GM19193 (cell line): ENCODE measurements around the gene TENT5C.

Experiments used
- POLR2A ChIP-seq: IDR thresholded peaks from 4 replicates; pipeline ENCODE4 v1.6.1; 2011; ENCODE audit not compliant: insufficient read depth, insufficient read length; ENCODE audit errors: extremely low read depth

TENT5C gene

GRCh38 chr1:117629625-117630422, 24.0 kb downstream of the TENT5C start:
- TF ChIP-seq POLR2A = no peak

GRCh38 chr1:117630423-117630998, 24.7 kb downstream of the TENT5C start:
- TF ChIP-seq POLR2A = no peak

GRCh38 chr1:117631359-117632160, 25.7 kb downstream of the TENT5C start:
- no peak for TF ChIP-seq POLR2A

GRCh38 chr1:117632269-117633067, 26.6 kb downstream of the TENT5C start:
- no peak for TF ChIP-seq POLR2A

GRCh38 chr1:117633068-117633345, 27.2 kb downstream of the TENT5C start:
- TF ChIP-seq POLR2A = no peak

- no peak for TF ChIP-seq POLR2A
Observed at GRCh38 chr1:117633423-117633822, 27.6 kb downstream of the TENT5C start.

GRCh38 chr1:117633936-117634335, 28.1 kb downstream of the TENT5C start:
- TF ChIP-seq POLR2A = no peak

GRCh38 chr1:117634631-117635030, 28.8 kb downstream of the TENT5C start:
- TF ChIP-seq POLR2A = no peak

- TF ChIP-seq POLR2A = no peak
Observed at GRCh38 chr1:117635805-117636204, 30.0 kb downstream of the TENT5C start.

- no peak for TF ChIP-seq POLR2A
Observed at GRCh38 chr1:117636637-117637425, 31.0 kb downstream of the TENT5C start.

- no peak for TF ChIP-seq POLR2A
Observed at GRCh38 chr1:117638141-117638540, 32.3 kb downstream of the TENT5C start.

GRCh38 chr1:117638759-117639158, 32.9 kb downstream of the TENT5C start:
- no peak for TF ChIP-seq POLR2A

GRCh38 chr1:117639741-117640140, 33.9 kb downstream of the TENT5C start:
- TF ChIP-seq POLR2A = no peak

GRCh38 chr1:117641536-117641935, 35.7 kb downstream of the TENT5C start:
- TF ChIP-seq POLR2A = no peak

- no peak for TF ChIP-seq POLR2A
Observed at GRCh38 chr1:117642963-117643362, 37.1 kb downstream of the TENT5C start.

GRCh38 chr1:117643601-117644000, 37.8 kb downstream of the TENT5C start:
- no peak for TF ChIP-seq POLR2A
